DND-41 (cell line): ENCODE results near the gene SUN5.

Experiments
- CTCF ChIP-seq: IDR thresholded peaks from 2 replicates; pipeline ENCODE4 v1.5.1; 2012; ENCODE audit warnings: borderline replicate concordance, low read length, moderate library complexity, mild to moderate bottlenecking; ENCODE audit not compliant: poor library complexity, severe bottlenecking; ENCODE audit errors: extremely low read depth
- EZH2 ChIP-seq: IDR thresholded peaks from 3 replicates; pipeline ENCODE4 v1.6.1; 2012; ENCODE audit warnings: borderline replicate concordance, low read depth, mild to moderate bottlenecking, moderate library complexity, low read length, inconsistent platforms; ENCODE audit not compliant: severe bottlenecking

- TF ChIP-seq CTCF (no peak), EZH2 (no peak)
Measured at GRCh38 chr20:33046412-33046811, 42.2 kb upstream of the SUN5 start.
